ENCODE data around the gene NFE2L3.
"Not testable (repeated sequence)": the region's sequence is repeated elsewhere in the genome, so short reads cannot be mapped to it uniquely, and the experiment has no call there.

DNA sequence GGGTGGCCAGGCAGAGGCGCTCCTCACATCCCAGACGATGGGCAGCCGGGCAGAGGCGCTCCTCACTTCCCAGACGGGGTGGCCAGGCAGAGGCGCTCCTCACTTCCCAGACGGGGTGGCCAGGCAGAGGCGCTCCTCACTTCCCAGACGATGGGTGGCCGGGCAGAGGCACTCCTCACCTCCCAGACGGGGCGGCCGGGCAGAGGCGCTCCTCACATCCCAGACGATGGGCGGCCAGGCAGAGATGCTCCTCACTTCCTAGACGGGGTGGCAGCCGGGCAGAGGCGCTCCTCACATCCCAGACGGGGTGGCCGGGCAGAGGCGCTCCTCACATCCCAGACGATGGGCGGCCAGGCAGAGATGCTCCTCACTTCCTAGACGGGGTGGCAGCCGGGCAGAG is 24.7 kb downstream of the NFE2L3 start:
- TF ChIP-seq, protein P1, sequence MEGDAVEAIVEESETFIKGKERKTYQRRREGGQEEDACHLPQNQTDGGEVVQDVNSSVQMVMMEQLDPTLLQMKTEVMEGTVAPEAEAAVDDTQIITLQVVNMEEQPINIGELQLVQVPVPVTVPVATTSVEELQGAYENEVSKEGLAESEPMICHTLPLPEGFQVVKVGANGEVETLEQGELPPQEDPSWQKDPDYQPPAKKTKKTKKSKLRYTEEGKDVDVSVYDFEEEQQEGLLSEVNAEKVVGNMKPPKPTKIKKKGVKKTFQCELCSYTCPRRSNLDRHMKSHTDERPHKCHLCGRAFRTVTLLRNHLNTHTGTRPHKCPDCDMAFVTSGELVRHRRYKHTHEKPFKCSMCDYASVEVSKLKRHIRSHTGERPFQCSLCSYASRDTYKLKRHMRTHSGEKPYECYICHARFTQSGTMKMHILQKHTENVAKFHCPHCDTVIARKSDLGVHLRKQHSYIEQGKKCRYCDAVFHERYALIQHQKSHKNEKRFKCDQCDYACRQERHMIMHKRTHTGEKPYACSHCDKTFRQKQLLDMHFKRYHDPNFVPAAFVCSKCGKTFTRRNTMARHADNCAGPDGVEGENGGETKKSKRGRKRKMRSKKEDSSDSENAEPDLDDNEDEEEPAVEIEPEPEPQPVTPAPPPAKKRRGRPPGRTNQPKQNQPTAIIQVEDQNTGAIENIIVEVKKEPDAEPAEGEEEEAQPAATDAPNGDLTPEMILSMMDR (IDR thresholded peaks at IDR 0.05; ENCODE audit: poor library complexity): not testable (repeated sequence)
- TF ChIP-seq EZH2 (IDR thresholded peaks at IDR 0.05; ENCODE audit: borderline replicate concordance); EZH2phosphoT487 (IDR thresholded peaks at IDR 0.05; ENCODE audit: low read depth, severe bottlenecking, unreplicated experiment): not testable (repeated sequence)

All from hepatocyte (in vitro differentiated cells).